Kidney capillary endothelial cell (primary cell): ENCODE results near the gene LRRC41.
"Not testable (repeated sequence)": the region's sequence is repeated elsewhere in the genome, so short reads cannot be mapped to it uniquely, and the experiment has no call there.

Source experiments
- DNase-seq: peaks from one replicate; pipeline ENCODE4 v3.0.0-alpha.2; 2018; ENCODE audit warnings: low spot score

LRRC41 gene

GRCh38 chr1:46243831-46244230 is 59.6 kb downstream of the LRRC41 start:
- not testable (repeated sequence) for DNase-seq

- DNase-seq: no peak
Measured at GRCh38 chr1:46242918-46243317, 60.5 kb downstream of the LRRC41 start.

DNA sequence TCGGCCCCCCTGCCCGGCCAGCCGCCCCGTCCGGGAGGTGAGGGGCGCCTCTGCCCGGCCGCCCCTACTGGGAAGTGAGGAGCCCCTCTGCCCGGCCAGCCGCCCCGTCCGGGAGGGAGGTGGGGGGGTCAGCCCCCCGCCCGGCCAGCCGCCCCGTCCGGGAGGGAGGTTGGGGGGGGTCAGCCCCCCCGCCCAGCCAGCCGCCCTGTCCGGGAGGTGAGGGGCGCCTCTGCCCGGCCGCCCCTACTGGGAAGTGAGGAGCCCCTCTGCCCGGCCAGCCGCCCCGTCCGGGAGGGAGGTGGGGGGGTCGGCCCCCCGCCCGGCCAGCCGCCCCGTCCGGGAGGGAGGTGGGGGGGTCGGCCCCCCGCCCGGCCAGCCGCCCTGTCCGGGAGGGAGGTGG is 61.7 kb downstream of the LRRC41 start:
- DNase-seq: not testable (repeated sequence)

GRCh38 chr1:46238865-46239264 is 64.6 kb downstream of the LRRC41 start:
- not testable (repeated sequence) for DNase-seq

- DNase-seq: no peak
Measured at GRCh38 chr1:46236882-46237281, 66.5 kb downstream of the LRRC41 start.

DNA sequence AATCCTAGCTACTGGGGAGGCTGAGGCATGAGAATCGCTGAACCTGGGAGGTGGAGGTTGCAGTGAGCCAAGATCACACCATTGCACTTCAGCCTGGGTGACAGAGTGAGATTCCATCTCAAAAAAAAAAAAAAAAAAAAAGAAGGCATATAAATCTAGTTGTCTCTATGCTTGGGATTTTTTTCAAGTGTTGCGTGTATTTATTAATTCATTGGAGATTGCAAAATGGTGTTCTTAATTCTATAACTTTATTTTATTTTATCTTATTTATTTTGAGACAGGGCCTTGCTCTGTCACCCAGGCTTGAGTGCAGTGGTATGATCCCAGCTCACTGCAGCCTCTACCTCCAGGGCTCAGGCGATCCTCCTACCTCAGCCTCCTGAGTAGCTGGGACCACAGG is 72.2 kb downstream of the LRRC41 start:
- DNase-seq: not testable (repeated sequence)
